IPS-15b (cell line): ENCODE data around the gene SHISA6.

ENCODE experiments used
- H3K27me3 ChIP-seq: one replicate; pipeline ENCODE4 v1.6.1; 2013; ENCODE audit warnings: low read length; ENCODE audit not compliant: control insufficient read depth, insufficient read depth
- H3K36me3 ChIP-seq: one replicate; pipeline ENCODE4 v1.6.1; 2013; ENCODE audit warnings: low read length; ENCODE audit not compliant: control insufficient read depth, insufficient read depth
- H3K4me1 ChIP-seq: one replicate; pipeline ENCODE4 v1.6.1; 2013; ENCODE audit warnings: mild to moderate bottlenecking, low read length; ENCODE audit not compliant: control insufficient read depth, insufficient read depth
- H3K4me3 ChIP-seq: one replicate; pipeline ENCODE4 v1.5.1; 2013; ENCODE audit warnings: low read depth, low read length
- H3K9ac ChIP-seq: one replicate; pipeline ENCODE4 v1.6.1; 2013; ENCODE audit warnings: low read depth, mild to moderate bottlenecking, low read length
- H3K9me3 ChIP-seq: one replicate; pipeline ENCODE4 v1.6.1; 2013; ENCODE audit warnings: mild to moderate bottlenecking, low read length; ENCODE audit not compliant: control insufficient read depth, insufficient read depth

Gene SHISA6

GRCh38 chr17:11548398-11548797 lies 307.4 kb downstream of the SHISA6 start:
- H3K4me1 ChIP-seq: no peaks in the 10 kb centered on the region
- H3K4me3 ChIP-seq: no peak overlapping the region
- H3K27me3 ChIP-seq: no peaks in the 10 kb centered on the region
- no peaks in the 10 kb centered on the region for H3K9me3 ChIP-seq
- H3K36me3 ChIP-seq: no peaks in the 10 kb centered on the region
- H3K9ac ChIP-seq: no peak overlapping the region

- H3K9ac ChIP-seq: no peak overlapping the region
- H3K4me1 ChIP-seq: no peaks in the 10 kb centered on the region
- no peak overlapping the region for H3K4me3 ChIP-seq
- H3K9me3 ChIP-seq: no peaks in the 10 kb centered on the region
- H3K36me3 ChIP-seq: no peaks in the 10 kb centered on the region
- no peaks in the 10 kb centered on the region for H3K27me3 ChIP-seq
Observed at GRCh38 chr17:11550431-11550830, 309.4 kb downstream of the SHISA6 start.

- H3K4me1 ChIP-seq: no peaks in the 10 kb centered on the region
- no peaks in the 10 kb centered on the region for H3K9me3 ChIP-seq
- H3K4me3 ChIP-seq: no peak overlapping the region
- H3K9ac ChIP-seq: no peak overlapping the region
- no peaks in the 10 kb centered on the region for H3K36me3 ChIP-seq
- no peaks in the 10 kb centered on the region for H3K27me3 ChIP-seq
Observed at GRCh38 chr17:11551442-11551841, 310.4 kb downstream of the SHISA6 start.

- no peak overlapping the region for H3K9ac ChIP-seq
- no peaks in the 10 kb centered on the region for H3K4me1 ChIP-seq
- no peaks in the 10 kb centered on the region for H3K27me3 ChIP-seq
- no peak overlapping the region for H3K4me3 ChIP-seq
- H3K36me3 ChIP-seq: no peaks in the 10 kb centered on the region
- H3K9me3 ChIP-seq: no peaks in the 10 kb centered on the region
Observed at GRCh38 chr17:11553135-11553534, 312.1 kb downstream of the SHISA6 start.

GRCh38 chr17:11554042-11554441 lies 313.0 kb downstream of the SHISA6 start:
- no peaks in the 10 kb centered on the region for H3K4me1 ChIP-seq
- H3K9me3 ChIP-seq: no peaks in the 10 kb centered on the region
- H3K36me3 ChIP-seq: peaks cover 2% of the 10 kb centered on the region
- H3K4me3 ChIP-seq: no peak overlapping the region
- no peaks in the 10 kb centered on the region for H3K27me3 ChIP-seq
- no peak overlapping the region for H3K9ac ChIP-seq

- Histone ChIP-seq H3K4me3 (no peak overlapping the region), H3K9ac (no peak overlapping the region), H3K27me3 (no peaks in the 10 kb centered on the region), H3K9me3 (no peaks in the 10 kb centered on the region), H3K4me1 (no peaks in the 10 kb centered on the region), H3K36me3 (peaks cover 2% of the 10 kb centered on the region)
Observed at GRCh38 chr17:11554542-11554941, 313.5 kb downstream of the SHISA6 start.

- Histone ChIP-seq H3K27me3 (no peaks in the 10 kb centered on the region), H3K4me1 (no peaks in the 10 kb centered on the region), H3K4me3 (no peak overlapping the region), H3K36me3 (peaks cover 2% of the 10 kb centered on the region), H3K9ac (no peak overlapping the region), H3K9me3 (no peaks in the 10 kb centered on the region)
Observed at GRCh38 chr17:11555530-11555929, 314.5 kb downstream of the SHISA6 start.

- H3K36me3 ChIP-seq: peaks cover 2% of the 10 kb centered on the region
- H3K4me1 ChIP-seq: no peaks in the 10 kb centered on the region
- no peaks in the 10 kb centered on the region for H3K9me3 ChIP-seq
- H3K27me3 ChIP-seq: no peaks in the 10 kb centered on the region
- no peak overlapping the region for H3K9ac ChIP-seq
- no peak overlapping the region for H3K4me3 ChIP-seq
Observed at GRCh38 chr17:11557727-11558452, 316.9 kb downstream of the SHISA6 start.

- H3K27me3 ChIP-seq: no peaks in the 10 kb centered on the region
- peaks cover 2% of the 10 kb centered on the region for H3K36me3 ChIP-seq
- H3K4me1 ChIP-seq: no peaks in the 10 kb centered on the region
- no peak overlapping the region for H3K4me3 ChIP-seq
- H3K9me3 ChIP-seq: no peaks in the 10 kb centered on the region
- H3K9ac ChIP-seq: no peak overlapping the region
Observed at GRCh38 chr17:11558681-11559234, 317.7 kb downstream of the SHISA6 start.

- no peaks in the 10 kb centered on the region for H3K9me3 ChIP-seq
- no peaks in the 10 kb centered on the region for H3K27me3 ChIP-seq
- H3K4me1 ChIP-seq: no peaks in the 10 kb centered on the region
- no peak overlapping the region for H3K4me3 ChIP-seq
- H3K9ac ChIP-seq: no peak overlapping the region
- peaks cover 2% of the 10 kb centered on the region for H3K36me3 ChIP-seq
Observed at GRCh38 chr17:11559601-11560000, 318.6 kb downstream of the SHISA6 start.

GRCh38 chr17:11561281-11561680 lies 320.3 kb downstream of the SHISA6 start:
- no peaks in the 10 kb centered on the region for H3K9me3 ChIP-seq
- H3K9ac ChIP-seq: no peak overlapping the region
- no peaks in the 10 kb centered on the region for H3K4me1 ChIP-seq
- H3K4me3 ChIP-seq: no peak overlapping the region
- no peaks in the 10 kb centered on the region for H3K27me3 ChIP-seq
- peaks cover 2% of the 10 kb centered on the region for H3K36me3 ChIP-seq

GRCh38 chr17:11561702-11562101 lies 320.7 kb downstream of the SHISA6 start:
- H3K36me3 ChIP-seq: peaks cover 2% of the 10 kb centered on the region
- H3K27me3 ChIP-seq: no peaks in the 10 kb centered on the region
- no peaks in the 10 kb centered on the region for H3K4me1 ChIP-seq
- no peak overlapping the region for H3K4me3 ChIP-seq
- H3K9me3 ChIP-seq: no peaks in the 10 kb centered on the region
- no peak overlapping the region for H3K9ac ChIP-seq
